Measurements from ENCODE around the gene EXOSC7.
"Not testable (repeated sequence)": the region's sequence is repeated elsewhere in the genome, so short reads cannot be mapped to it uniquely, and the experiment has no call there.

The EXOSC7 gene

DNA sequence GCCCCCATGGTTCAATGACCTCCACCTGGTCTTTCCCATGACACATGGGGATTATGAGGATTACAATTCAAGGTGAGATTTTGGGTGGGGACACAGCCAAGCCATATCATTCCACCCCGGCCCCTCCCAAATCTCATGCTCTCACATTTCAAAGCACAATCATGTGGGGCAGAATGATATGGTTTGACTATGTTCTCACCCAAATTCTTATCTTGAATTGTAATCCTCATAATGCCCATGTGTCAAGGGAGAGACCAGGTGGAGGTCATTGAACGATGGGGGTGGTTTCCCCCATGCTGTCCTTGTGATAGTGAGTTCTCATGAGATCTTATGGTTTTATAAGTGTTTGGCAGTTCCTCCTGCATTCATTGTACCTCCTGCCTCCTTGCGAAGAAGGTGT, 47.6 kb downstream of the EXOSC7 start:
- DNase-seq (ENCODE audit: low spot score), result no peak

DNA sequence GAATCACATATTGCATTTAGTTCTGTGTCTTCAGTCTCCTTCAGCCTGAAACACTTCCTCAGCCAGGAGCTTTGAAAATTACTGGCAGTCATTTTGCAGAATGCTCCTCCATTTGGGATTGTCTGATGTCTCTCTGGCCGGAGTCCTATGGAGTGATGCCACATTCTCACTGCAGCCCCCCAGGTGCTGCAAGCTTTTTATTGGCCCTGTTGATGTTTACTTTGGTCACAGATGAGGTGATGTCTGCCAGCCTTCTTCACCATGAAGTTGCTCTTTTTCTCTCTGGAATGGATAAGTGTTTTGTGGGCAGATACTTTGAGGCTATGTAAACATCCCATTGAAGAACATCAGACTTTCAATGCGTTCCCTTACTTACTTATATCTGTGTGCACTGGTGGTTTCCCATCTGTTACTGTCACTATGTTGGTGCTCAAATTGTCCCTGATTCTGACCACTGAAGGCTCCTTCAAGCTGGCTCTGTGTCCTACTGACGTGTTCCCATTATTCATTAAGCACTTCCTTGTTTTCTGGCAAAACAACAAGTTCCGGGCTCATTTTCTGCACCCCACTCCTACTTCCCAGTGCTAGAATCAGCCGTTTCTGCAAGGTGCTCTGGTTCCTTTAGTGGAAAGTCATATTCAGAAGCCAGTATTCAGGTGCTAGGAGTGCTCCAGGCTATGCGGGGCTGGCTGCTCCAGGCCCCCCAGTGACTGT, 48.7 kb downstream of the EXOSC7 start:
- DNase-seq (ENCODE audit: low spot score), result no peak

DNA sequence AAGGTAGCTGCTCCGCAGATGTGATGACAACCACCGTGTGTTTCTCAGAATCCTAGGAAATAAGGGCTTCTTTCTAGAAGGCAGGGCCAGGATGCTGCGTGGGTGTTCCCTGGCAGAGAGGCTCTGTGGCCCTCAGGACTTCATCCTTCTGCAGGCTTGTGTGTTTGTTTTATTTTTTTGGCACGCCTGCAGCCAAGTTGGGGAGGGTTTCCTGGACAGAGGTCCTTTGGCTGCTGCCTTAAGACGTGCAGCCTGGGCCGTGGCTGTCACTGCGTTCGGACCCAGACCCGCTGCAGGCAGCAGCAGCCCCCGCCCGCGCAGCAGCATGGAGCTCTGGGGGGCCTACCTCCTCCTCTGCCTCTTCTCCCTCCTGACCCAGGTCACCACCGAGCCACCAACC, 50.0 kb downstream of the EXOSC7 start, which contains the start of gene CLEC3B:
Gene CLEC3B, plus strand, starts transcription at position 266 of the 400 bp plus-strand sequence. Its CDS starts 60 bp downstream, at position 326.
- DNase-seq (ENCODE audit: low spot score), result peak; percentile 76

DNA sequence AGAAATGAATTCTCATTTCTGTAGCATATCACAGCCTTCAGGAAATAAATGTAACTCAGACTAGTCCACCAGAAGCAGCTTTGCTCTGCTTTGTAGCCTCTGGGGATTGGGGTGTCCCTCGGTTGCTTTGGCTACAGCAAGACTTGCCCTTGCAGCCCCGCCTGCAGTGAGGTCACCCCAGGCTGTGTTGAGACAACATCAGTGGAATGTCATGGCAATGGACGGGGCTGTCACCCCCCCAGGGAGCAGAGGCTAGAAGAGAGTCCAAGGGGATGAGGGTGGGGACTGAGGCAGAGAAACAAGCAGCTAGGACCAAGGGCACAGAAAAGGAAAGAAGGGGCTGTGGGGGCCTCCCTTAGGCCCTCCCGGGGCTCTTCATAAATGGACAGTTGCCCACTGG, 50.9 kb downstream of the EXOSC7 start:
- DNase-seq (ENCODE audit: low spot score), result peak; percentile 71

DNA sequence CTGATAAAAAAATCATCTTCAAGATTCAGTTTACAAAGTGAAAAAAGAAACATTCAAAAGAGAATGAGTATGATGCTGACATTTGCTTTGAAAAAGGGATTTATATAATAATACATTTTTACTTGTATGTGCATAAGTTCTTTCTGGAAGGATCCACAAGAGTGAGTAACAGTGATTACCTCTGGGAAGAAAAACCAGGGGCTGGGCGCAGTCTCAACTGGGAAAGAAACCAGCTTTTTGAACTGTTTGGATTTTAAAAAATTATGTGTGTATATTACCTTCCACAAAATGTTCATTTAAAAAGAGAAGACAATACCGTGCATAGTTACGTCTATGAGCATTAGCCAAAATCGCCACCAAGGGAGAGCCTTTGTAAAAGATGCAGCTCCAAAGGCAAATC, 51.4 kb downstream of the EXOSC7 start:
- no peak for DNase-seq (ENCODE audit: low spot score)

DNA sequence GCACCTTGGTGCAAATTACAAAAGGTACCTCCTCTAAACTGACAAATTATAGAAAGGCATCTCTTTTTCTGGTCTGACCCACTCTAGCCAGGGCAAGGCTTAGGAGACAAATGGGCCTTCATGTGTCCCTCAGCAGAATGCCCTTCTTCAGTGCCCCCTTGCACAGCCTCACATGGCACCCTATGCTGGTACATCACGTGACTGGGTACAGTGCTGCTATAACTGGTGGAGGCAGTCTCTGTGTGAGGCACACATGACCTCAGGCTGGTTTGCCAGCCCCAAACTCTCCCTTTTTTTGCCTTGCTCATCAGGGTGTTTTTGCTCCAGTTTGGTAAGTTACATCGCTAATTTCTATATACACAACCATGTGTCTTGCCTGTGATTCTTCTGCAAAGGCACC, 53.2 kb downstream of the EXOSC7 start:
- DNase-seq (ENCODE audit: low spot score), result no peak

DNA sequence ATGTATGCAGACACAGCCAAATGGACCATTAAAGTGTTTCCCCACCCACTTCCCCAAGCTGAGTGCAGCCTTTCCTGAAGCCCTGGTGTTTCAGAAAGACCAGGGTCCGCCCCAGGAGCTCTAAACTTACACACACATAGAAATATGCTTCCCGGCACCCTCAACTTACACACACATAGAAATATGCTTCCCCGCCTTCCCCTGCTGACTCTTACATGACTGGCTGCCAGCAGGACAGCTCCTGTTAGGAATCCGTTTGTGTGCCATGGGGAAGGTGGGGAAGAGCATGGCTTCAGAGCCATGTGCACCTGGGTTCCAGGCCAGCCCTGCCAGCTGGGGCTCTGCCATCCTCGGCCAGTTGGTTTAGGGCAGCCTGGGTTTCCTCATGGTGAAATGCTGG, 53.6 kb downstream of the EXOSC7 start:
- peak; percentile 74 for DNase-seq (ENCODE audit: low spot score)

DNA sequence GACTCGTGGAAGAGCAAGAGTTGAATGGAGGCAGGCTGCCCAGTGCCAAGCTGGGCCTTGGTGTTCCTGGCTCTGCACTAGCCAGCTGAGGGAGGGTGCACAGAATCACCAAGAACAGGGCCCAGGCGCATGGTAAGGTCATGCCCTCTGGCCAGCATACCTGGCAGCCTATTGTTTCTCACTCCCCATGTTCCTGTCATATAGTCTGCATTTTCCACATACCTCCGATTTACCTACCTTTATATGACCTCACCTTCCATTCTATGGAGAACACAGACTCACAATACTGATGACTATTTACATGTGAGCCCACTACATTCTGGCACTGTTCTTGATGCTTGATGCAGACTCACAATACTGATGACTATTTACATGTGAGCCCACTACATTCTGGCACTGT, 55.5 kb downstream of the EXOSC7 start:
- DNase-seq (ENCODE audit: low spot score), result no peak

DNA sequence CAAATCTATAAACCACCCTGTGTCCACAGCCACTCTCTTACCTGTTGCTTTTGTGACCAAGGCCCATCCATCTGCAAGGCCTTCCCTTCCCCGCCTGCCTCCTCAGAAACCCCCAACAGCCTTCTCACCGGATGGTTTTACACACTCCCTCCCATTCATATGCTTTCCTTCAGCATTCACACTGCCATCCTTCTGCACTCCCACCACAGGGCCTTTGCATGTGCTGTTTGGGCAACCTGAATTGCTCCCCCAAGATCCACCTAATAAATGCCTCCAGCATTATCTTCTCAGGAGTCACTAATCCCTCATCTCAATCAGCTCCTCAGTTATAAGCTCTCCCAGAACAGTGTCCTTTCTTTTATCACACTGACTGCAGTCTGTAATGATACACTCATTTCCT, 56.1 kb downstream of the EXOSC7 start:
- no peak for DNase-seq (ENCODE audit: low spot score)

DNA sequence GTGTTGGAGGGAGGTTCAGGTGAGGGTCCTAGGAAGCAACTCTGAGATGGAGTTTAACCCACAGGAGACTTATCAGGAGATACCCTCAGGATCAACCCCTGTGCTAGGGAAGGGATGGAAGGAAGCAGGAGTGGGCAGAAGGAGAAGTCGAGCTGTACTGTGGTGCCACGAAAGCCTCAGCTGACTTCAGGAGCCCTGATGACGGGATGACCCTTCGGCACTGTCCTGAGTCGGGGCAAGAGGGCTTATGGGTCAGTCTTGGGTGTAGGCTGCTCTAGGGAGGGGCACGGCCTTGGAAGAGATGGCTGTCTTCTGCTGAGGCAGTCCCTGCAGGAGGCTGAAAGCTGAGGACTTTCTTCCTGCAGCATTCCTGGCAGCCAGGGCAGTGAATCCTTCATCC, 57.7 kb downstream of the EXOSC7 start:
- no peak for DNase-seq (ENCODE audit: low spot score)

DNA sequence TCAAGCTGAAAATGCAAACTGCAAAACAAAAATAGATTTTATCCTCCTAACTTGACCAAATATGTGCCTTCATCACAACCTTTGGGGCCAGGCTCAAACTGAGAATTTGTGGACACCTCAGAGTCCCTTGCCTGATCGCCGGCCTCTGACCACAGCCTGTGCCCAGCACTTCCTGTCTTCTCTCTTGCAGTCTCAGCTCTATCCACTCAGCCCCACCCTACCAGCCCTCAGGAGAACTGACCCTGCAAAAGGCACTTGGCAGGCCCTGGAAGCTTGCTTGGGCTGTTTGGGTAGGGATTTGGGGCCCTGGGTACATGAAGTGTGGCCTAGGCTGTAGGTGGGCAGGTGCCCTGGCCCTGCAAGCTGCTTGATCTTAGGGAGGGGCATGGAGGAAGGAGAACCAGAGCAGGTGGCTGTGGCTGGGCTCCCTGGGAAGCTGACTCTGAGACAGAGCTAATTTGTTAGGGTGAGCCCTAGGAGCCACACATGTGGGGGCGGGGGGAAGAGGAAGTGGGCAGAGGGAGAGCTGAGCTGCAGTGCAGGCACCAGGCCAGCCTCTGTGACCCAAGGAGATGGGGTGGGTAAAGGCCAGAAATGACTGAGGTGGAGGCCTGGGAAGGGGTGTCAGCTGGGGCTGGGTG, 58.7 kb downstream of the EXOSC7 start:
- no peak for DNase-seq (ENCODE audit: low spot score)

DNA sequence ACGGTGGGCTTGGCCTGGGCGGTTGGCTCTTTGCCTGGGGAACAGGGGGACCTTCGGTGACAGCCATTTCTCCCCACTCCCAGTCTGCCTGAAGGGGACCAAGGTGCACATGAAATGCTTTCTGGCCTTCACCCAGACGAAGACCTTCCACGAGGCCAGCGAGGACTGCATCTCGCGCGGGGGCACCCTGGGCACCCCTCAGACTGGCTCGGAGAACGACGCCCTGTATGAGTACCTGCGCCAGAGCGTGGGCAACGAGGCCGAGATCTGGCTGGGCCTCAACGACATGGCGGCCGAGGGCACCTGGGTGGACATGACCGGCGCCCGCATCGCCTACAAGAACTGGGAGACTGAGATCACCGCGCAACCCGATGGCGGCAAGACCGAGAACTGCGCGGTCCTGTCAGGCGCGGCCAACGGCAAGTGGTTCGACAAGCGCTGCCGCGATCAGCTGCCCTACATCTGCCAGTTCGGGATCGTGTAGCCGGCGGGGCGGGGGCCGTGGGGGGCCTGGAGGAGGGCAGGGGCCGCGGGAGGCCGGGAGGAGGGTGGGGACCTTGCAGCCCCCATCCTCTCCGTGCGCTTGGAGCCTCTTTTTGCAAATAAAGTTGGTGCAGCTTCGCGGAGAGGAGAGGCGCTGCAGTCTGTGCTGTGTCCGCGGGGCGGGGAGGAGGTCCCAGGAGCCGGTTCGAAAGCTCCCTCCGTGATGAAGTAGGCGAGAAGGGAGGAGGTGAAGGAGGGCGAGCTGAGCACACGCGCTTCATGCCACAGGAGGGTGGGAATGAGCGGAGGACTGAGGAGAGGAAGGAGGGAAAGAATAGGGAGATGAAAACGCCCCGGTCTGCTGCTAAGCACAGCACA, 59.6 kb downstream of the EXOSC7 start:
- peak; percentile 52 for DNase-seq (ENCODE audit: low spot score)

DNA sequence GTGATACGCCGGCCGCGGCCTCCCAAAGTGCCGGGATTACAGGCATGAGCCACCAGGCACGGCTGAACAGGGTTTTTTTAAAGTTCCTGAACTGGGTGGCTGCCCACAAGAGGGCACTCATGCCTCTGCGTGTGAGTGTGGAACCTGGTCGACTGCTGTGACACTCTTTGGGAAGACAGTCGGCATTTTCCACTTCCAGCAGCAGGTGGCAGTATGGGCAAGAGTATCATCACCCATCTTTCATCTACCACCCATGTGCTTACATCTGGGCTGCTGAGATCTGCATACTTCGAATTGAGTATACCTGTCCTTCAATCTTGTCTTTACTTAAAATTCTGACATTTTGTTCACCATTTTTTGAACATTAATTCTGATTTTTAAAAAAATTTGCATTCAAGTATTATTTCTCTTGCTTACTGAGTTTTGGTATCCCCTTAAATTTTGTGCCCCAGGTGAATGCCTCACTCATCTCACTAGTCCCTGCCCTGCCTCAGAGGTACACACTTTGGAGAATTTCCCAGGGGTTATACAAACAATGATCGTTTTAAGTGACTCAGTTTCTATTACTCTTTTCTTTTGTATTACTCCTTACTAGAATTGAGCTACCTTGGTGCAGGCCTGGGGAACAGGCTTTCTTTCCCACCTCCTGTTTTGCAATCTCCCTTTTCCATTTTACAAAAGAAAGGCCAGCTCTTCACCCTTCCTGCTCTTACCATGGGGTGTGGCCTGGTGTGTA, 61.8 kb downstream of the EXOSC7 start:
- DNase-seq (ENCODE audit: low spot score), result peak; percentile 93

DNA sequence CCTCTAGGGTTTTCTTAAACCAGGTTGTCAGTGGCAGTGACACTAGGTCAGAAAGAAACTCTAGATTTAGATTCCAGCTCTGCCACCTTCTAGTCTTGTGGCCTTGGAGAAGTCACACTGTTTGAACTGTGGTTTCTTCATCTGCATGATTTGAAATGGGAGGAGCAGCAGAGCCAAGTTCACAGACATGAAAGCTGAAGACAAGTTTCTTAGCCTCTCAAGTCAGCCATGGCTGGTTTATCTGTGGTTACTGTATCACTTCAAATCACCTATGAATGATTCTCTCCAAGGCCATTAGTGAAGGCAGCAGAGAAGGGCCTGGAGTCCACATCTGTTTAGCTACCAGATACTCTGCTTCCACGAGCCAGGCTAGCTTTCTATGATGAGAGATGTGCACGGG, 65.6 kb downstream of the EXOSC7 start:
- DNase-seq (ENCODE audit: low spot score), result no peak

DNA sequence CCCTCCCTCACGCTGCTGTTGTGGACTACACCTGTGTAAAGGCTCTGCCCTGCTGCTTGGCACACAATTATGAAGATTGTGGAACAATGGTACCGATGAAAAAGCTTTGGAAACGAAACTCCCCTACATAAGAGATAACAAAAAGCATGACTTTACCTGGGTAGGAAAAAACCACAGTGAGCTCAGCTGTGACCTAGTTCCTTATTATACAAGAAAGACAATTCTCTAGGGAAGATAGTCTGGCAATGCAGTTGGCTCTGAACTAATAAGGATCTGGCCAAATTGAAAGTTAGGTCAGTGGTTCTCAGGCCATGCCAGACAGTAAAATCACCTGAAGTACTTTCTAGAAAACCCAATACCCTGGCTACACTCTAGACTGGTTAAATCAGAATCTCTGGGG, 66.1 kb downstream of the EXOSC7 start:
- DNase-seq (ENCODE audit: low spot score), result no peak

DNA sequence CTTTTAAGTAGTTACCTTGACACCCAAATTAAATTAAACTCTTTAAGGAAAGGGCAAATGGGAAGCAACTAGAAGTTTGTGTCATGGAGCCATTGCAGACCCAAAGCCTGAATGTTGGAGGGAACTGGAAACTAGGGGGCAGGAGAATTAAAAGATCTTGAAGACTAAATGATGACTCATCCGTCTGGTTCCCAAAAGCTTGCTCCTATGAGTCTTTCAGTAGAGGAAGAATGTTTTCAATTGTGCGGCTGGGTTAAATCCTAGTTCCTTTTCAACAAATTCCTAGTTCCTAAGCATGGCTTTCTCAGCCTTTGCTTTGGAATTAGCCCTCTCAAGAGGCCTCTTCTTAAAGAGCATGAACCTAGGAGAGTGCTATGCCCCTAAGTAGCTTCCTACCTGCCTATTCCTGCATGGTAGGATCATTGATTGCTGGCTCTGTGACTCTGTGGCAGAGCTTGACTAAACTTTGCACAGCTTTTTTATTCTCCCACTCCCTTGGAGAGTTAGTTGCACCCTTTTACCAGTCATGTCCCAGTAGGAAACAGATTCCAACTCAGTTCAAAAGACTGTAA, 67.8 kb downstream of the EXOSC7 start:
- peak; percentile 84 for DNase-seq (ENCODE audit: low spot score)

DNA sequence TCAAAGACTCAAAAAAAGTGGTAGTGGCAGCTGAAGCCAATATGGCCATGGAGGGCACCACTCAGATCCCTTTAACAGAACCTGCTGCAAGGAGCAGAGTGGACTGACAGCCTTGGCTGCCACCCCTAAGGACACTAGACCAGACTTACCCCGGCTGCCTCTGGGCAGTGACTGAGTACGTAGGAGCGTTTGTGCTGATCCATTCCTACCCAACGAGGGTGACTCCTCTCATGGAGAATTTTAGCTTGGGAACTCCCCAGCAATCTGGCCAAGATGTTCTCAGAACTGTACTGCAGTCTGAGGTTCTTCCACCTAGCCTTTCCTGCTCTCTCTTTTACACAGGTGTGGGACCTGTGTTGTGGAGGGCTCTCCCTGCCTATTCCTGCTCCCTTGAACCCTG, 72.2 kb downstream of the EXOSC7 start:
- peak; percentile 44 for DNase-seq (ENCODE audit: low spot score)

DNA sequence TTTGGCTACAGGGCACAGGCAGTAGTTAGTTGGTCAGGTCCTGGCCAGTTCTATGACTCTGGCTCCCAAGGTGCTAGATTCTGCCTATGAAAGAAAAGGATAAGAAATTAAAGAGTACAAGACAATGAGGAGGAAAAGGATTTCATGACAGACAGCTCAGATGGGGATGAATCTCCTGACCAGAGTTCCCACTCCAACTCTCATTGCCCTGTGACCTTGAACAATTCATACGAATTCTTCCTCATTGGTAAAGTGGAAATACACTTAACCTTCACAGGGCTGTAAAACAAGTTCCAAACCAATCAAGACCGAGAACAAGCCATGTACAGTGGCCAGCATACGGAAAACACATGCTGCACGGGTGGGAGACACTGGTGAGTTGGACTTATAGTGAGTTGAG, 73.8 kb downstream of the EXOSC7 start:
- no peak for DNase-seq (ENCODE audit: low spot score)

DNA sequence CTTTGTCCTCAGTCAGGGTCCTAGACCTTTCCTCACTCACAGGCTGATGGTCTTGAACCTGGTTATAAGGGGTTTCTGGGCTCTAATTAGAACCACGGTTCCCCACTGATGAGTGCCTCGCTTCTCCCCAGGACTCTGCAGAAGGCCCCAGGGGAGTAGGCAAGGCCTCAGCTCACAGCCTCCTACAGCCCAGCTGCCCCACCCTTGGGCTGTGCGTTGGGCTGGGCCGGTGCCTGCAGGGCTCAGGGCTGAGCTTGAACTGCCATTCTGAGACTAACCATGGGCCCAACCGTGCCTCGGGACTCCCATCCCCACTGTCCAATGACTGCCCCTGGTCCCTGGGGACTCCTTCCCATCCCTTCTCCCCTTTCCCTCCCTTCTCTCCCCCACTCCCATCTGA, 75.6 kb downstream of the EXOSC7 start:
- no peak for DNase-seq (ENCODE audit: low spot score)

DNA sequence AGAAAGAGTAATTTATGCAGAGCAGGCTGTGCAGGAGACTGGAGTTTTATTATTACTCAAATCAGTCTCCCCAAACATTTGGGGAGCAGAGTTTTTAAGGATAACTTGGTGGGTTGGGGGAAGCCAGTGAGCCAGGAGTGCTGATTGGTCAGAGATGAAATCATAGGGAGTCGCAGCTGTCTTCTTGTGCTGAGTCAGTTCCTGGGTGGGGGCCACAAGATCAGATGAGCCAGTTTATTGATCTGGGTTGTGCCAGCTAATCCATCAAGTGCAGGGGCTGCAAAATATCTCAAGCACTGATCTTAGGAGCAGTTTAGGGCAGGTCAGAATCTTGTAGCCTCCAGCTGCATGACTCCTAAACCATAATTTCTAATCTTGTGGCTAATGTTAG, 77.8 kb downstream of the EXOSC7 start:
- DNase-seq (ENCODE audit: low spot score), result not testable (repeated sequence)

DNA sequence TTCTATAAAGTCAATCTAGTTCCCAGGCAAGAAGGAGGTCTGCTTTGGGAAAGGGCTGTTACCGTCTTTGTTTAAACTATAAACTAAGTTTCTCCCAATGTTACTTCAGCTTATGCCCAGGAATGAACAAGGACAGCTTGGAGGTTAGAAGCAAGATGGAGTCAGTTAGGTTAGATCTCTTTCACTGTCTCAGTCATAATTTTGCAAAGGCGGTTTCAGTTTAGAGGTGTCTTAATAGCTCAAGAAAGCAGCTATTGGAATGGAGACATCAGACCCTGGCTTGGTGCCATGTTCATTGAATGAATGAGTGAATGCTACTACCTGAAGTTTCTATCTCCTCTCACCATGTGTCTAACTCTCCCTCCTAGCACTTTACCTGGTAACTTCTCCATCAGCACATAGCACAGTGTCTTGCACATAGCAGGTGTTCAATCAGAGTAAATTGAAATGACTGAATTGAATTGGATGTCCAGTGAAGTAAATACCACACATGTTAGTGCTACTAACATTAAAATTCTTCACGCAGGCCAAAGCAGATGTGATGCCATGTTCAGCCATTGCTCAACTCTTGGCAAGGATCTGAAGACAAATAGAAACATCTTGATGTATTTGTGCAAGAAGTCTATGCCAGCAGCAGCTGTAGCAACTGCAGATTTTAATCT, 78.3 kb downstream of the EXOSC7 start:
- peak; percentile 65 for DNase-seq (ENCODE audit: low spot score)
